ENCODE data around the gene WNT10A. TPM values are rescaled to one million over a fixed set of nuclear protein-coding genes. Genes with fewer than 3 reads are reported as not detected.
A peak's percentile ranks its signal among the peaks of the same experiment; 100 is the strongest.
"Not testable (repeated sequence)": the region's sequence is repeated elsewhere in the genome, so short reads cannot be mapped to it uniquely, and the experiment has no call there.

The WNT10A gene
- not detected in 2 replicates for total RNA-seq (2012; rRNA removed)

- peaks cover 85% of the 10 kb centered on the region for H3K27me3 ChIP-seq (ENCODE audit: control insufficient read depth, insufficient read depth, low read length)
- H3K4me3 ChIP-seq (ENCODE audit: low read length) = no peak within 1 kb of the TSS
- H3K9ac ChIP-seq (ENCODE audit: low read depth, low read length) = no peak within 1 kb of the TSS
Observed at GRCh38 chr2:218880102-218880858, at the start of gene WNT10A. Gene WNT10A, plus strand, starts transcription at chr2:218880852. Its CDS starts 144 bp downstream, at chr2:218880996.

DNA sequence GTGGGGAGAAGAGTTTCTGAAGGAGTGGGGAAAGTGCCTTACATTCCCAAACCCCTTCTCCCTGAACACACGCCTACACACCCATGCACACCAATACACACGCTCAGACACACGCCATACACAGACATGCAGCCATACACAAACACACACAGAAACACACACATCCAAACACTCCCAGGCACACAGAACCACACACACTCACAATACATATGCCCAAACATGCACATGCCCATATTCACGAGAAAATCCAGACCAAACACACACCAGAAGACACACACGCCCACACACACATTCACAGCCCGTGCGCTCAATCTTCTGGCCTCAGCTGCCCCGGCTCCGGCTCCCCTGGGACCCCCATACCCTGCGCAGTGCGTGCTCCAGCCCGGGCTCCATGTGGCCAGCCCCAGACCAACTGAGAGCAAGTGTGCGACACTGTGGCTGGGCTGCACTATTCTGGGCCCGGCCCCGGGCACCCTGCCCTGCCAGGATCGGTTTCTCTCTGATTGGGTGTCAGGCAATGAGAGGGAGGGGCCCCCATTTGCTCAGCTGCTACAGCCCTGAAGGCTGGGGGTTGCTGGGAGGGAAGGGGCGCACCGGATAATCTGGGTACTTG lies 49.2 kb upstream of the WNT10A start, which contains the start of gene PRKAG3:
TSS of gene PRKAG3 (minus strand) at position 426 of the 613 bp plus-strand sequence.
- H3K36me3 ChIP-seq (ENCODE audit: insufficient read depth, low read length) = no peaks in the 10 kb centered on the region
- H3K4me3 ChIP-seq (ENCODE audit: low read length) = peak within 1 kb of the TSS; percentile 33
- no peaks in the 10 kb centered on the region for H3K9me3 ChIP-seq (replicated peaks; ENCODE audit: low read length)
- peaks cover 33% of the 10 kb centered on the region for H3K27me3 ChIP-seq (ENCODE audit: control insufficient read depth, insufficient read depth, low read length)
- H3K4me2 ChIP-seq (ENCODE audit: low read length) = peak within 1 kb of the TSS; percentile 65
- peak within 1 kb of the TSS; percentile 52 for H3K9ac ChIP-seq (ENCODE audit: low read depth, low read length)
- peaks cover 35% of the 10 kb centered on the region for H3K4me1 ChIP-seq (ENCODE audit: control insufficient read depth, insufficient read depth, low read length)

More at GRCh38 chr2:218880102-218880858, at the start of gene WNT10A:
- Histone ChIP-seq H3K36me3 (ENCODE audit: insufficient read depth, low read length) (no peaks in the 10 kb centered on the region), H3K4me1 (ENCODE audit: control insufficient read depth, insufficient read depth, low read length) (peaks cover 5% of the 10 kb centered on the region), H3K9me3 (replicated peaks; ENCODE audit: low read length) (no peaks in the 10 kb centered on the region), H3K4me2 (ENCODE audit: low read length) (peak within 1 kb of the TSS; percentile 23)

- Histone ChIP-seq H3K9ac (ENCODE audit: low read depth, low read length) (peak overlapping the region; percentile 52), H3K4me2 (ENCODE audit: low read length) (peak overlapping the region; percentile 65), H3K27me3 (ENCODE audit: control insufficient read depth, insufficient read depth, low read length) (peaks cover 33% of the 10 kb centered on the region), H3K9me3 (replicated peaks; ENCODE audit: low read length) (no peaks in the 10 kb centered on the region), H3K36me3 (ENCODE audit: insufficient read depth, low read length) (no peaks in the 10 kb centered on the region), H3K4me1 (ENCODE audit: control insufficient read depth, insufficient read depth, low read length) (peaks cover 35% of the 10 kb centered on the region), H3K4me3 (ENCODE audit: low read length) (peak overlapping the region; percentile 33)
Observed at GRCh38 chr2:218832081-218832480, 48.6 kb upstream of the WNT10A start.

DNA sequence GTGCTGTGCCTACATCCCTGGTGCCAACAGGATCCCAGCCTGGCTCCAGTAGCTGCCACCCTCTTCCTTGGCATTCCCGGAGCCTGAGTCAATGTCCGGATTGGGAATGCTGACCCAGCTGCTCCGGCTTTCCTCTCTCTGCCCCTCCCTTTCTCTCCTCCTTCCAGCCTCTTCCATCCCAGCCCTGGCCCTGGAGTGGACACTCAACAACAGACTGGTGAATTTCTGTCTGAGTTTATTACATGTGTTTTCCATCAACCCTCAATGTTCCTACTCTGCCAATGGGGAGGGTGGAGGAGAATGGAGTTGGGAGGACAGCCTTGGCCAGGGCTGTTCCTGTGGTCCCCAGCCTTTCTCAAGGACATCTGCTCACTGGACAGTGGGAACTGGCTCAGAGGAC lies 48.1 kb upstream of the WNT10A start:
- Histone ChIP-seq H3K4me1 (ENCODE audit: control insufficient read depth, insufficient read depth, low read length) (peaks cover 35% of the 10 kb centered on the region), H3K27me3 (ENCODE audit: control insufficient read depth, insufficient read depth, low read length) (peaks cover 33% of the 10 kb centered on the region), H3K36me3 (ENCODE audit: insufficient read depth, low read length) (no peaks in the 10 kb centered on the region), H3K4me2 (ENCODE audit: low read length) (peak overlapping the region; percentile 65), H3K9me3 (replicated peaks; ENCODE audit: low read length) (no peaks in the 10 kb centered on the region), H3K4me3 (ENCODE audit: low read length) (peak overlapping the region; percentile 33), H3K9ac (ENCODE audit: low read depth, low read length) (peak overlapping the region; percentile 37)

- H3K27me3 ChIP-seq (ENCODE audit: control insufficient read depth, insufficient read depth, low read length) = peaks cover 33% of the 10 kb centered on the region
Observed at GRCh38 chr2:218833023-218833609, 47.5 kb upstream of the WNT10A start.

GRCh38 chr2:218834685-218835084 lies 46.0 kb upstream of the WNT10A start:
- Histone ChIP-seq H3K9me3 (replicated peaks; ENCODE audit: low read length) (no peaks in the 10 kb centered on the region), H3K9ac (ENCODE audit: low read depth, low read length) (no peak overlapping the region), H3K4me1 (ENCODE audit: control insufficient read depth, insufficient read depth, low read length) (peaks cover 44% of the 10 kb centered on the region), H3K27me3 (ENCODE audit: control insufficient read depth, insufficient read depth, low read length) (peaks cover 36% of the 10 kb centered on the region), H3K36me3 (ENCODE audit: insufficient read depth, low read length) (no peaks in the 10 kb centered on the region), H3K4me2 (ENCODE audit: low read length) (no peak overlapping the region), H3K4me3 (ENCODE audit: low read length) (no peak overlapping the region)

More at GRCh38 chr2:218833023-218833609, 47.5 kb upstream of the WNT10A start:
- Histone ChIP-seq H3K4me3 (ENCODE audit: low read length) (no peak overlapping the region), H3K9ac (ENCODE audit: low read depth, low read length) (peak overlapping the region; percentile 37), H3K4me2 (ENCODE audit: low read length) (peak overlapping the region; percentile 14), H3K36me3 (ENCODE audit: insufficient read depth, low read length) (no peaks in the 10 kb centered on the region), H3K4me1 (ENCODE audit: control insufficient read depth, insufficient read depth, low read length) (peaks cover 35% of the 10 kb centered on the region), H3K9me3 (replicated peaks; ENCODE audit: low read length) (no peaks in the 10 kb centered on the region)

- peaks cover 21% of the 10 kb centered on the region for H3K4me1 ChIP-seq (ENCODE audit: control insufficient read depth, insufficient read depth, low read length)
- H3K9ac ChIP-seq (ENCODE audit: low read depth, low read length) = no peak overlapping the region
- no peak overlapping the region for H3K4me3 ChIP-seq (ENCODE audit: low read length)
- H3K36me3 ChIP-seq (ENCODE audit: insufficient read depth, low read length) = no peaks in the 10 kb centered on the region
- no peak overlapping the region for H3K4me2 ChIP-seq (ENCODE audit: low read length)
- no peaks in the 10 kb centered on the region for H3K9me3 ChIP-seq (replicated peaks; ENCODE audit: low read length)
- peaks cover 18% of the 10 kb centered on the region for H3K27me3 ChIP-seq (ENCODE audit: control insufficient read depth, insufficient read depth, low read length)
Observed at GRCh38 chr2:218837495-218837894, 43.2 kb upstream of the WNT10A start.

DNA sequence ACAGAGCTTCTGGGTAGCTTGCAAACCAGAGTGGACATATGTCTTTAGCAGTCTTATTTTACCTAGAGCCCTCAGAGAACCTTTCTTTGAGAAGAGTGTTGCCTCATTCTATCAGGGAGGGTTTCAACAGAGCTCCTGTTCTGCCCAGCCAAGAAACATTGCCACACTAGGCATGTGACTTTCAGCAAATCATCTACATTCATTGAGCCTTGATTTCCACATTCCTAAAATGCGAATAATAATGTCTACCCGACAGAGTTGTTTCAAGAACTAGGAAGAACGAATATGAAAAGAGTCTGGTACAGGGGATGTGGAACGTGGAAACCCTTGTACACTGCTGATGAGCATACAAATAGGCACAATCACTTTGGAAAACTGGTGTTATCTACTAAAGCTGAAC lies 41.2 kb upstream of the WNT10A start:
- H3K4me1 ChIP-seq (ENCODE audit: control insufficient read depth, insufficient read depth, low read length) = peaks cover 11% of the 10 kb centered on the region
- H3K27me3 ChIP-seq (ENCODE audit: control insufficient read depth, insufficient read depth, low read length) = peaks cover 5% of the 10 kb centered on the region
- H3K4me2 ChIP-seq (ENCODE audit: low read length) = no peak overlapping the region
- H3K9me3 ChIP-seq (replicated peaks; ENCODE audit: low read length) = no peaks in the 10 kb centered on the region
- H3K36me3 ChIP-seq (ENCODE audit: insufficient read depth, low read length) = no peaks in the 10 kb centered on the region
- H3K9ac ChIP-seq (ENCODE audit: low read depth, low read length) = no peak overlapping the region
- H3K4me3 ChIP-seq (ENCODE audit: low read length) = no peak overlapping the region

GRCh38 chr2:218839888-218840287 lies 40.8 kb upstream of the WNT10A start:
- no peak overlapping the region for H3K4me2 ChIP-seq (ENCODE audit: low read length)
- H3K4me1 ChIP-seq (ENCODE audit: control insufficient read depth, insufficient read depth, low read length) = peaks cover 11% of the 10 kb centered on the region
- H3K4me3 ChIP-seq (ENCODE audit: low read length) = no peak overlapping the region
- no peak overlapping the region for H3K9ac ChIP-seq (ENCODE audit: low read depth, low read length)
- H3K27me3 ChIP-seq (ENCODE audit: control insufficient read depth, insufficient read depth, low read length) = peaks cover 5% of the 10 kb centered on the region
- no peaks in the 10 kb centered on the region for H3K9me3 ChIP-seq (replicated peaks; ENCODE audit: low read length)
- H3K36me3 ChIP-seq (ENCODE audit: insufficient read depth, low read length) = no peaks in the 10 kb centered on the region

DNA sequence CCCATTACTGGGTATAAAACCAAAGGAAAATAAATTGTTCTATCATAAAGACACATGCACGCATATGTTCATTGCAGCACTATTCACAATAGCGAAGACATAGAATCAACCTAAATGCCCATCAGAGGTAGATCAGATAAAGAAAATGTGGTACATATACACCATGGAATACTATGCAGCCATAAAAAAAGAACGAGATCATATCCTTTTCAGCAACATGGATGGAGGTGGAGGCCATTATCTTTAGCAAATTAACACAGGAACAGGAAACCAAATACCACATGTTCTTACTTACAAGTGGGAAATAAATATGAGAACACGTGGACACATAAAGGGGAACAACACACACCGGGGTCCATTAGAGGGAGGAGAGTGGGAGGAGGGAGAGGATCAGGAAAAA lies 36.3 kb upstream of the WNT10A start:
- H3K4me1 ChIP-seq (ENCODE audit: control insufficient read depth, insufficient read depth, low read length); H3K9me3 ChIP-seq (replicated peaks; ENCODE audit: low read length); H3K9ac ChIP-seq (ENCODE audit: low read depth, low read length); H3K36me3 ChIP-seq (ENCODE audit: insufficient read depth, low read length); H3K27me3 ChIP-seq (ENCODE audit: control insufficient read depth, insufficient read depth, low read length); H3K4me3 ChIP-seq (ENCODE audit: low read length); H3K4me2 ChIP-seq (ENCODE audit: low read length): not testable (repeated sequence)

GRCh38 chr2:218846963-218847362 lies 33.7 kb upstream of the WNT10A start:
- H3K9ac ChIP-seq (ENCODE audit: low read depth, low read length); H3K4me3 ChIP-seq (ENCODE audit: low read length): not testable (repeated sequence)

More at GRCh38 chr2:218846963-218847362, 33.7 kb upstream of the WNT10A start:
- not testable (repeated sequence) for H3K4me2 ChIP-seq (ENCODE audit: low read length); H3K9me3 ChIP-seq (replicated peaks; ENCODE audit: low read length); H3K4me1 ChIP-seq (ENCODE audit: control insufficient read depth, insufficient read depth, low read length); H3K27me3 ChIP-seq (ENCODE audit: control insufficient read depth, insufficient read depth, low read length); H3K36me3 ChIP-seq (ENCODE audit: insufficient read depth, low read length)

Data from skeletal muscle satellite cell (primary cell).